BJ (cell line): Measurements from ENCODE around the gene ISOC1. TPM values are rescaled to one million over a fixed set of nuclear protein-coding genes. Genes with fewer than 3 reads are reported as not detected.

ENCODE experiments used
- CTCF ChIA-PET: fragments of 350-600 bp; formaldehyde crosslinking; extraction: SDS; loops from one replicate; lab custom pipeline; 2021; ENCODE audit warnings: antibody characterized with exemption, inconsistent platforms; lab: Yijun Ruan, JAX
- POLR2A ChIA-PET: fragments of 300-600 bp; sonication (Branson Sonifier 250); formaldehyde crosslinking; extraction: SDS; loops from one replicate; lab custom pipeline; 2021; ENCODE audit warnings: antibody characterized with exemption; lab: Charles Lee
- DNase-seq: peaks from one replicate; pipeline ENCODE4 v3.0.0-alpha.2; 2011; ENCODE audit warnings: low read depth
- H3K27me3 ChIP-seq: 2 replicates; pipeline ENCODE4 v1.6.0; 2011; ENCODE audit warnings: low read length; ENCODE audit not compliant: control insufficient read depth, insufficient read depth
- H3K36me3 ChIP-seq: 2 replicates; pipeline ENCODE4 v1.5.1; 2011; ENCODE audit warnings: low read length; ENCODE audit not compliant: control insufficient read depth, insufficient read depth
- H3K4me3 ChIP-seq: 2 replicates; pipeline ENCODE4 v1.5.1; 2011; ENCODE audit warnings: low read depth, mild to moderate bottlenecking, control low read depth, low read length
- CTCF ChIP-seq: IDR thresholded peaks from 2 replicates; pipeline ENCODE4 v1.5.1; 2011; ENCODE audit warnings: low read depth, mild to moderate bottlenecking, control low read depth, inconsistent platforms, low read length, moderate library complexity; ENCODE audit not compliant: insufficient read depth
- polyA plus RNA-seq: library from polyadenylated mRNA; depleted of rRNA; stranded (reverse); fragments of >200 nt; gene quantifications from 2 replicates; pipeline ENCODE4 v1.2.3, GENCODE V29; 2011

Gene ISOC1
- polyA plus RNA-seq, 1 experiment = 5.8 TPM

GRCh38 chr5:129110742-129111141 is 16.2 kb downstream of the ISOC1 start:
- ChIA-PET POLR2A (no interaction called here), CTCF (interaction anchor here (1.3 to 1.8 kb wide), 2 partner anchors 16 kb away, joined by 6 to 7 read pairs; partner anchors contain the start of gene ISOC1)
- TF ChIP-seq CTCF = no peak
- Histone ChIP-seq H3K4me3 (no peak overlapping the region), H3K27me3 (no peaks in the 10 kb centered on the region), H3K36me3 (no peaks in the 10 kb centered on the region; the same call in 1 of the 2 replicates)
- no peak for DNase-seq

- CTCF ChIA-PET = interaction anchor here (1.3 to 1.8 kb wide), 2 partner anchors 15 to 17 kb away, joined by 6 to 7 read pairs; partner anchors contain the start of gene ISOC1
- POLR2A ChIA-PET = no interaction called here
- Histone ChIP-seq H3K27me3 (no peaks in the 10 kb centered on the region), H3K36me3 (no peaks in the 10 kb centered on the region; the same call in 1 of the 2 replicates), H3K4me3 (no peak overlapping the region)
- no peak for DNase-seq
- TF ChIP-seq CTCF = no peak
These were observed 16.8 kb downstream of the ISOC1 start for GRCh38 chr5:129111351-129111750.

GRCh38 chr5:129112295-129112694 is 17.7 kb downstream of the ISOC1 start:
- POLR2A ChIA-PET = no interaction called here
- TF ChIP-seq CTCF = no peak
- Histone ChIP-seq H3K36me3 (no peaks in the 10 kb centered on the region; the same call in 1 of the 2 replicates), H3K4me3 (no peak overlapping the region), H3K27me3 (no peaks in the 10 kb centered on the region)
- CTCF ChIA-PET = interaction anchor here (1.8 kb wide), 1 partner anchor 18 kb away, joined by 7 read pairs; the partner anchor contains the start of gene ISOC1
- no peak for DNase-seq

GRCh38 chr5:129113867-129114266 is 19.3 kb downstream of the ISOC1 start:
- no peaks in the 10 kb centered on the region; the same call in 1 of the 2 replicates for H3K36me3 ChIP-seq
- ChIA-PET CTCF (no interaction called here), POLR2A (no interaction called here)
- H3K27me3 ChIP-seq = no peaks in the 10 kb centered on the region
- H3K4me3 ChIP-seq = no peak overlapping the region
- no peak for TF ChIP-seq CTCF
- no peak for DNase-seq

GRCh38 chr5:129114539-129115193 is 20.1 kb downstream of the ISOC1 start:
- H3K27me3 ChIP-seq = no peaks in the 10 kb centered on the region
- TF ChIP-seq CTCF = no peak
- DNase-seq = no peak
- POLR2A ChIA-PET = no interaction called here
- no peak overlapping the region for H3K4me3 ChIP-seq
- CTCF ChIA-PET = interaction anchor here (1.4 kb wide), 1 partner anchor 11 kb away, joined by 4 read pairs; no protein-coding TSS in a partner anchor
- no peaks in the 10 kb centered on the region; the same call in 1 of the 2 replicates for H3K36me3 ChIP-seq
